ENCODE results near the gene IL16.

The IL16 gene

DNA sequence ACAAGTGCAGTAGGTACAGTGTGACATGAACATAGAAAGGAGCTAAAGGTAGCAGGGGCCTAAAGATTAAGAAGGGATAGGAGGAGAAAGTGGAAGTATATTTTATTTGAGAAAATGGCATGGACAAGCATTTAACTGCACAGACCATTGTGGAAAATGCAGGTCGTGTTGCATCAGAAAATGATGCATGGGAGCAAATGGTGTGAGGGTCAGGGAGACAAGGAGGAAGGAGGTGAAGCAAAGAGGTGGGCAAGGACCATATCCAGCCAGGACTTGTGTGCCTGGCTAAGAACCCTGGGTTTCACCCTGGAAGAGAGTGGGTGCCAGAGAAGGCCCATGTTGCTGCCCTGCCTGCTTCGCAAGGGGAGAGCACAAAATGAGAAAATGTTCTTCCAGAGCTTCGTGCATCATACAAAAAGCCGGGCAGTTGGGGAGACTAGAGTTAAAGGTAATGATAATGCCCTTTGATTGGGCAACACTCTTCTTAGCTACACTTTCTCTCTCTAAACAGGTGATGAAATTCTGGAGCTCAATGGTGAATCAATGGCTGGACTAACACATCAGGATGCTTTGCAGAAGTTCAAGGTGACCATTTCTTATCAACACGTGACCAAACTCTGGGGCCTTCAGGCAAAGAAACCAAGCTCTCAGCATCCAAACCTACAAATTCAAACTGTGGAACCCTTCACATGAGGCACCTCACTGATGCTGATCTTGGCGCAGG, 81.8 kb downstream of the IL16 start:
- DNase-seq = no peak

- no peak for DNase-seq
Observed at GRCh38 chr15:81279621-81280485, 83.2 kb downstream of the IL16 start.

GRCh38 chr15:81280696-81281455, 84.2 kb downstream of the IL16 start:
- DNase-seq = no peak

DNA sequence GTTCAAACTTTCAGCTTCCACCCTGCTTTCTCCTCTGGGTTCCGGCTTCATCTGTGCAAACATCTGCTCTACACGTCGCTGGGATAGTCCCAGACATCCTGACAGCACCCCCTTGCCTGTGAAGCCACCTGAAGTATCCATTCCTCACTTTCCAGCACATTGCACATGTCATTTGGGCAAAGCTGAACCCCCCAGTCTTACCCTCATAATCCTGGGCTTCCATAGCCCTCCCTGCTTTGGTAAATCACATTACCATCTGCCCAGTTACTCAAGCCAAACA, 84.7 kb downstream of the IL16 start:
- DNase-seq = no peak

GRCh38 chr15:81281766-81282605, 85.3 kb downstream of the IL16 start:
- DNase-seq = no peak

GRCh38 chr15:81282606-81282895, 85.9 kb downstream of the IL16 start:
- no peak for DNase-seq

DNA sequence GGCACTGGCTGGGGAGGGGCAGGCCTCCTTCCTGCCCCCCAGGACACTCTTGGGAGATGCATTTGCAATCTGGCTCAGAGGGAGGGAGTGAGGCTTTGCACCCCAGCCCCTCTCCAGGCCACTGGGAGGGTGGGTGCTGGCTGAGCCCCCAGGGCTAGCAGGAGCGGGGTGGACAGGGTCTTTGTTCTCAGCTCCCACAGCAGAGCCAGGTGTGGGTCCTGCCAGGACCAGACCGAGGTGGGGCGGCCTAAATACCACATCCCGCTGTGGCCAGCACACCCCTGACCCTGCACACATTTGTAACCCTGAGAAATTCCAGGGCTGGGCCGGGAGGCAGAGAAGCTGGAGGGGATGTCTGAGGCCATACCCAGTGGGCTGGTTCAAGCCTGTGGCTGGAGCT, 86.2 kb downstream of the IL16 start:
- DNase-seq = no peak

GRCh38 chr15:81284256-81285031, 87.8 kb downstream of the IL16 start:
- no peak for DNase-seq

DNA sequence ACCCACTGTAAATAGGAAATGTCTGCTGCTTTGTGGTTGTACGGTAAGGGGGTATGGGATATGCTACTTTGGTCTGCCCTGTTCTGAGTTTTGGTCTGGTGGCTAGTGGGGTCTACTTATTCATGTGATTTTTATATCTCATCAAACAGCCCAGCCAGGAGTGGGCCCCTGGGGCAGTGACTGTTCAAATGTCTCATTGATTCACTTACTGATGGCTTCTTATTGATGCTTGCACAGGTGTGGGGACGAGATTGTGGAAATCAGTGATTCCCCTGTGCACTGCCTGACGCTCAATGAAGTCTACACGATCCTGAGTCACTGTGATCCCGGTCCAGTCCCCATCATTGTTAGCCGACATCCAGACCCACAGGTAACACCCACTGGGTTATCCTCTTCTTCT, 88.8 kb downstream of the IL16 start:
- DNase-seq = no peak

- no peak for DNase-seq
Observed at GRCh38 chr15:81286621-81287121, 90.0 kb downstream of the IL16 start.

DNA sequence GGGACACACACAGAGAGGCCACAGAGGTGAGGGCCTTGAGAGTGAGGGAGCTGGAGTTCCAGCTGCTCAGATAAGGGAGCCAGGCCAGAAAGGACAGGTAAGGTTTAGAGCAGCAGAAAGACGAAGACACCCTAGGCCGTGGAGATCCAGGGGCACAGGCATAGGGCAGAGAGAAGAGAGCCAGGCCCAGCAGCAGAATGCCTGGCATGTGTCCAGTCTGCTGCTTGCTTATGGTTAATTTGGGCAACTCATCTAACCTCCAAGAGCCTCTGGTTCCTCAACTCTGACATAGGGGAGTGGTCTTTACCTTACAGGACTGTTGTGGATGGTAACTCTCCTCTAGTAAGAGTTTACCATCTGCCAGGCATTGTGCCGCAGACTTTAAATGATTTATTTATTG, 91.4 kb downstream of the IL16 start:
- DNase-seq = no peak

GRCh38 chr15:81288616-81289015, 91.9 kb downstream of the IL16 start:
- no peak for DNase-seq

GRCh38 chr15:81289910-81290309, 93.2 kb downstream of the IL16 start:
- no peak for DNase-seq

DNA sequence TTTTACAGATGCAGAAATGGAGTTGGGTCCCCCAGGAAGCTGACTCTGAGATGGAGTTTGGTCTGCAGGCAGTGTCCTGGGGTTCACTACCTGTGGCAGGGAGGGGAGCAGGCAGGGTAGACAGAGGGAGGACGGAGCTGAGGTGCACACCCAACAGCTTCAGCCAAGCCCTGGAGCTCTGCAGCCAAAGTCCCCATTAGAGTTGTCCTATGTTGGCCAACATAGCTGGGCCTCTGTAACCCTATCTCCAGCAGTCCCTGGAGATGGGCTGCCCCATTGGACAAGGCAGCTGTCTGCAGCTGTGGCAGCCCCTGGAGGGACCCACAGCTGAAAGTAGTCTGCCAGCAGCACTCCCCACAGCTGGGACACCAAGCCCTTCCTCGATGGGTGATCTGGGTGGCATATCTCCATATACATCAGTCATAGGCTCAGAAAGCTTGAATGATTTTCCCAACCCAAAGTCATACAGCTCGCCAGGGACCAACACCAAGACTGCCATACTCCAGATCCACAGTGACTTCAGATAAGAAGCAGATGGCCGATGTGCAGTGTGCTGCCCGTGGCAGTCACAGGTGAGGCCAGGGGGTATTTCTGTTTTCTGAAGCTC, 95.3 kb downstream of the IL16 start:
- DNase-seq = no peak

- no peak for DNase-seq
Observed at GRCh38 chr15:81292523-81293001, 95.9 kb downstream of the IL16 start.

- DNase-seq = no peak
Observed at GRCh38 chr15:81293728-81294515, 97.2 kb downstream of the IL16 start.

- DNase-seq = no peak
Observed at GRCh38 chr15:81294516-81294880, 97.8 kb downstream of the IL16 start.

DNA sequence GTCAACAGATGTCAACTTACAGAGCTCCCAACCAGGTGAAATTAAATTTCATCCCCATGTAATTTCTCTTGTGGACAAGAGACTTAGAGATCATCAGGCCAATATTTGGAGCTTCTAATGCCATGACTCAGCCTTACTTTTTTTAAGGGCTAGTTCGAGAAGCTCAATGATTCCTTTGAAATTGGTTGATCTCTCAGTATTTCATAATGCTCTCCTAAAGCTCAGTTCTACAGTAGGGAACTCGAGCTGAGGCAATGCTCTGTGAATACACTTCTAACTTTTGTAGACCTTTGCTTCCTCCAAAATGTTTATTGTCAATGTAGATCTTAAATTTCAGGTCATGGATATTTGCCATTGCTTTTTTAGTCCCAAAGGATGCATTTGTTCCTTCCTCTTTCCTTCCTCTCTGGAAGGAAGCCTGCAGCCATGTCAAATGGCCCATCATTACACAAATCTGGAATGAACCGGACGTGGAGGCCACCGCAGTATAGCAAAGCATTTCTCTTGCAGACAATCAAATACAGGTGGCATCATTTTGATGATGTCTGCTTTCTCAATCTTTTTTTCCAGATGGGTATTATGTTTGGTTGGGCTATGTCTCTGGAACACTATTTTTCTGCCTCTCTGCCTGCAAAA, 98.9 kb downstream of the IL16 start:
- no peak for DNase-seq

- DNase-seq = no peak
Observed at GRCh38 chr15:81296186-81296585, 99.5 kb downstream of the IL16 start.

DNA sequence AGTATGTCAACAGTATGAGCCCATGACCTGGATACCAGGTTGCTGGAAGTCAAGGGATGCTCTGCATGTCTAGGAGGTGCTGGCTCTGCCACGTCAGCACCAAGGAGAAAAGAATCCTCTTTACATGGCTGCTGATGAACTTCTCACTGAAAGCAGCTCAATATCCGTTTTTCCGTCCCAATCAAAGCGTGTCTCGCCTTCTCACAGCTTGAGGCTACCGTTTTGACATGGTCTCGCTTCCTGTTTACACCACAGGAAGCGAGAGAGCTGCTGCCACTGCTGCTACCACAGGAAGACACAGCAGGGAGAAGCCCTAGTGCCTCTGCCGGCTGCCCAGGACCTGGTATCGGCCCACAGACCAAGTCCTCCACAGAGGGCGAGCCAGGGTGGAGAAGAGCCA, 100.0 kb downstream of the IL16 start:
- no peak for DNase-seq
